CD4-positive, alpha-beta T cell treated with Interleukin-6 at 100 ng/mL for 8 hours (primary cell): ENCODE data around the gene RNF212B.
A peak's percentile ranks its signal among the peaks of the same experiment; 100 is the strongest.
"Not testable (repeated sequence)": the region's sequence is repeated elsewhere in the genome, so short reads cannot be mapped to it uniquely, and the experiment has no call there.

Experiments used
- DNase-seq: peaks from one replicate; pipeline ENCODE4 v3.0.0-alpha.2; 2020; ENCODE audit warnings: mixed read lengths, low spot score

Gene RNF212B

DNA sequence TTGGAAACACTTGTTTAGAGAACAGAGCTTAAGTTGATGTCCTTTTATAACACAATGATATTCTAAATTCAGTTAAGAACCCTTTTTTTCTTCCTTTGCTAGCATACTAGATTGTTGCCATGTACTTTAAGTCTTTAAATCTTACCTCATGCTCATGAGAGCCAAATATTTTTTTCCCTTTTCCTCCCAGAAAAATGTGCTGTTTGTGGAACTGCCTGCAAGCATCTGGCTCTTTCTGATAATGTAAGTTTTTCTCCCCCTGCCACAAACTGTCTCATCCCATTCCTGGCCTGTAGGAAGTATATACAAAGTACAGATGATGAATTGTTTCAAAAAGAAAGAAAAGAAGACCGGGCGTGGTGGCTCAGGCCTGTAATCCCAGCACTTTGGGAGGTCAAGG, 5.3 kb downstream of the RNF212B start:
- DNase-seq: no peak

DNA sequence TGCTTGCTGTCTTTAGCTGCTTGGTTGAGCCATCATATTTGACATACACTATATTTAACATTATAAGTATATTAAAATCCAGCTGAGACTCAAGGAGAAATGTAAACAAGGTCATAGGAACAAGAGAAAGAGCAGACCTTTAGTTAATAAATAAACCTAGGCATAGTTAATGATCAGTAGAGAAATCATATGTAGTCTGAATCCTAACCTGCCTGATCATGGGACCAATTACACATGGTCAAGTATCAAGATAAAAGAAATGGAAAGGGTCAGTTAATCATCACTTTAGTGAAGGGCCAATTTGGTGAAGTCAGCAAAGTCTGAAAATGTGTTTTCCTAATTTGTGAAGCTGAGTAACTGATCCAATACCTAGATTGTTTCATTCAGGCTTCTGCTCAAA, 7.5 kb downstream of the RNF212B start:
- no peak for DNase-seq

DNA sequence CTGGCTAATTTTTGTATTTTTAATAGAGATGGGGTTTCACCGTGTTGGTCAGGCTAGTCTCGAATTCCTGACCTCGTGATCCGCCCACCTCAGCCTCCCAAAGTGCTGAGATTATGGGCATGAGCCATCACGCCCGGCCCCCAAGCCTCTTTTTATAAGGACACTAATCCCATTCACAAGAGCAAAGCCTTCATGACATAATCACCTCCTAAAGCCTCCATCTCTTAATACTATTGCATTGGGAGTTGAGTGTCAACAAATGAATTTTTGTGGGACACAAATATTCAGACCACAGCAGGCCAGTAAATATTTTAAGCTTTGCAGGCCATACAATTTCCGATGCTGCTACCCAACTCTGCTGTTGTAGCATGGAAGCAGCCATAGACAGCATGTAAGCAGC, 10.9 kb downstream of the RNF212B start:
- no peak for DNase-seq

DNA sequence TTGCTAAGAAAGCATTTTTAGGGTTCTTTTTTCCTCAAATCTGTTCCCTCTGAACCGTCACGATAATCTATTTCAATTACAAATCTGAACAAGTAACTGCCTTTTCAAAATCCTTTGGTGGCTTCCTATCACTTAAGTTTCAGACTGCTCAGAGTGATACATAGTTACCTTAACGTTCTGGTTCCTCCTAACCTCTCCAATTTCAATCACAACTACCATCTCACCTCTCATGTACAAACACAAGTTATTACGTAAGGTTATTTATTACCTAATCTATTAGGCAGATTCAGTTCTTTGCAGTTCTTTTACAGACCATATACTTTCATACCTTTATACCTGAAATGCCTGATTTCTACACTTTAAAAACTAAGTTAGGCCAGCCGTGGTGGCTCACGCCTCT, 12.1 kb downstream of the RNF212B start:
- DNase-seq: no peak

DNA sequence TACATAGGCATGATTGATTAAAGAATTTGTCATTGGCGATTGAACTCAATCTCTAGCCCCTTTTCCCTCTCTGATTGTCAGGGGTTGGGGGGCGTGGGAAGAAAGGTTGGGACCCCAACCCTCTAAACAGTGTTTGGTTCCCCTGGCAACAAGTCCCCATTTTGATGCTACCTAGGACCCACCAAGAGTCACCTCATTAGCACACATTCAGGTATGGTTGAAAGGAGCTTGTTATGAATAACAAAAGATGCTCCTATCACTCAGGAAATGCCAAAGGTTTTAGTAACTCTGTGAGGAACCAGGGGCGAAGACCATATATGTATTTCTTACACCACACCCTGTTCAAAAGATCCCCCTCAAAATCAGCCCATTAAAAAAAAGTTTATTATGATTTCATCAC, 14.3 kb downstream of the RNF212B start:
- no peak for DNase-seq

DNA sequence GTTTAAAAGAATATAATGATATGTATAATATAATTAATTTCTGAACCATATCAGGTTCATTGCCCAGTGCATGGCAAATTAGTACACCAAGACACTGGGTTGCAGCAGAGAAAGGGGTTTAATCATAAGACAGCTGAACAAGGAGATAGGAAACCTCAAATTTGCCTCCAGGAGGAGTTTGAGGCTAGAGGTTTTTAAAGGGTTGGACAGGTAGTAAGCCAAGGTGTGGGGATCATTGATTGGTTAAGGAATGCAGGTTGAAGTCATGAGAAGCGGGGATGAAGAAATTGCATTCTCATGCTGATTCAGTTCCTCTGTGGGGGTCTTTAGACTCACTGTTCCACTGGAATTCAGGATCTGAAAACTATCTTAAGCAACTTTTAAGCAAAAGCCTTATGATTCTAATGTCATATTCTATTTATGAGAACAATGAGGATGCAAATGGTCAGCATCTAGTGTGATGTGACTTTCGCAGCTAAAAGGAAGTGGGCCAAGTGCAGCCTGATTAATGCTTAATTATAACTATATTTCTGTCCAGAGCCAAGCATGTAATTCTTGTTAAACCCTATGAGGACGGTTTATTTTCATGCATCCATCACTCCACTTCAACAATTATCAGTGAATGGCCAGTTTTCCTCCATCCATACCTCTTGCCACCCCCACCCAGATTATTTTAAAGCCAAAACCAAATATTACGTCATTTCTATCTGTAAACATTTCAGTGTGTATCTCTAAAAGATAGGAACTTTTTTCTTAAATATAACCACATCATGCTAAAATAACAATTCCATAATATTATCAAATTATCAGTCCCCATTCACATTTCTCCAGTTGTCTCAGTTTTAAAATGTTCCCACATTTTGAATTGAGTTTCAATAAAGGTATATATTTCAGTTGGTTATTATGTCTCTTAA, 14.9 kb downstream of the RNF212B start:
- DNase-seq: no peak

DNA sequence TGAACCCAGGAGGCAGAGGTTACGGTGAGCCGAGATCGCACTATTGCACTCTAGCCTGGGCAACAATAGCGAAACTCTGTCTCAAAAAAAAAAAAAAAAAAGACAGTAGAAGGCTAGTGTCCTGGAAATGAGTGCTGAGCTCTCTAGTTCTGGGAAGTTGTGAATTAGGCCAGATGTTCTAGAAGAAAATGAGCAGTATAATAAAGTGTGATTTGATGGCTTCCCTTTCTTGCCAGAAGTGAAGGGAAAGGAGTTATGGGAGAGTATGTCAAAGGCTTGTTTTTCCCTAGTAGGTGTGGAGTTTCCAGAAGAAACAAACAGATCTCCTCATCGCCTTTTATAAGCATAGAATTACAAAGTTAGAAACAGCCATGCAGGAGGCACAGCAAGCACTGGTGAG, 20.5 kb downstream of the RNF212B start:
- no peak for DNase-seq

DNA sequence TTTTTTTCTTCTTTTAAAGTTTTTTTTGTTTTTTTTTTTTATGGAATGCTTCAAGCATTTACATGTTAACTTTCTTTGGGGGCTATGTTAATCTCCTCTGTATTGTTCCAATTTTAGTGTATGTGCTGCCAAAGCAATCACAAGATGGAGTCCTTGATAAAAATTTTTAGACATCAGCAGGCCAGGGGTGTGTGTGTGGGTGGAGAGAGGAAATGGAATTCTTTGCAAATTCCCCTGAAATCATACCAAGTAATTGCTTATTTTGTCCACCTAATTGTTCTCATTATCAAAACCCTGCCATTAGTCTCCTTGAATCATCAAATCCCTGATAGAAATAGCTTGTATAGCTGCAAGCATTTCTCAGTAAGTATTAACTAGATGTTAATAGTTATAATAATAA, 21.7 kb downstream of the RNF212B start:
- DNase-seq: no peak

DNA sequence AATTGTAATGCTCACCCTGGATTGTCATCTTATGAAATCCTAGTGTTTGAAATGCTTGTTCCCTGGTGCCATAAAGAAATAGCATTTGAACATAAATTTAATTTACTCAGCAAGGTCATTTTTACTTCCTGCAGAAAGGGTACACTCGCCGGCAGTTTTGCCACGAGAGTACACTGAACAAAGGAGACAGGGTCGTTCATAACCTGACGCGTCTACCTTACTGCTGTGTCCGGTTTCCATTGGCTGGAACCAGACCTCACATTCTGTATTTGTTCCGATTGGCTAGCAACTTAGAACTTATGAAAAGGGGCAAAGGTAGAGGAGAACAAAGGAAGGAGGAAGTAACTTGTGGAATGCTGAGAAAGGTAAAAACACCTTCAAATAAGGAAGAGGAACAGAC, 23.1 kb downstream of the RNF212B start:
- DNase-seq: not testable (repeated sequence)

DNA sequence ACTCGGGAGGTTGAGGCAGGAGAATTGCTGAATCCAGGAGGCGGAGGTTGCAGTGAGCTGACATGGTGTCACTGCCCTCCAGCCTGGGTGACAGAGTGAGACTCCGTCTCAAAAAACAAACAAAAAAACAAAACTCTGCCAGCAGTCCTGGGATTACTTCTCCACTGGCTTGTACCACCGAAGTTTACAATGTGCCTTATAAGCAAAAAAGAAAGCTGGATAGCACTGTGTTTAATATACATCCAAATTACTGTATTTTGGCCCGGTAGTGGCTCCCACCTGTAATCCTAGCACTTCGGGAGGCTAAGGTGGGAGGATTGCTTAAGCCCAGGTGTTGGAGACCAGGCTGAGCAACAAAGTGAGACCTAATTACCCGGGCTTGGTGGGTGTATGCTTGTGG, 31.5 kb downstream of the RNF212B start:
- DNase-seq: no peak

DNA sequence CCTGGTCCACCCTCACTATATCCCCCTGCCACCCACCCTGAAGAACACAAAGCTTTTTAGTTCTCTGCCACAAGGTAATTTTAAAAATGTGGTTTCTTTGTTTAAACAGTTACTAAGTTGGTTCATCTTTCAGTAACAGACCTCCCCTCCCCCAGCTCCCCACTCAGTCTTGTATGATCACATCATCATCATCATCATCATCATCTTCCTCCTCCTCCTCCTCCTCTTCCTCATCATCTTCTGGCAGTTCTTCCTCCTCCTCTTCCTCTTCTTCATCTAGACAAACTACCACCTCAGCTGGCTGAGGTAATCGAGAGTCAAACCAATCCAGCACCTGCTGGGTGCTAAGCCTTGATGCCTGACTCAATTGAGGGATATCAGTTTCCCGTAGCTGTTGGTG, 37.7 kb downstream of the RNF212B start:
- DNase-seq: no peak

DNA sequence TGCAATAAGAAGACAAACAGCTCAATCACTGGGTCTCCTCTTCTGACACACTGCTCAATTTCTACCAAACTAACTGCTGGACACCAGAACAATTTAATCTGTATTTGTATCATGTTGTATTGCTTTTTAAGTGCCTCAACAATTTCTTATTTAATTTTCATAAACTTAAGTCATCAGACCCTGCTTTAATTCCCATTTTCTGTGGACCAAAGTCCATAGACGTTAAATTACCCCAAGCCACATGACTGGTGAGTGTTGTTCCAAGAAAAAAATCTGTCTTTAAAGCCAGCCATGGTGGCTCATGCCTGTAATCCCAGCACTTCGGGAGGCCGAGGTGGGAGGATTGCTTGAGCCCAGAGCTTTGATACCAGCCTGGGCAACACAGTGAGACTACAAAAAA, 39.5 kb downstream of the RNF212B start:
- DNase-seq: no peak

DNA sequence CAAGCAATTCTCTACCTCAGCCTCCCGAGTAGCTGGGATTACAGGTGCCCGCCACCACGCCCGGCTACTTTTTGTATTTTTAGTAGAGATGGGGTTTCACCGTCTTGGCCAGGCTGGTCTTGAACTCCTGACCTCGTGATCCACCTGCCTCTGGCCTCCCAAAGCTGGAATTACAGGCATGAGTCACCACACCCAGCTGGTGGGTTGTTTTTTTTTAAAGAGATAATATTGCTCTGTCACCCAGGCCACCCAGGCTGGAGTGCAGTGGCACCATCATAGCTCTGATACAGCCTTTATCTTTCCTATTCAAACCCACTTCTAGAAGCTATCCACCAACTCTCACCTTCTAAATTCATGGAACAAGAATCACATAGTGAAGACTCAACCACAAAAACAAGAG, 40.2 kb downstream of the RNF212B start:
- DNase-seq: not testable (repeated sequence)

DNA sequence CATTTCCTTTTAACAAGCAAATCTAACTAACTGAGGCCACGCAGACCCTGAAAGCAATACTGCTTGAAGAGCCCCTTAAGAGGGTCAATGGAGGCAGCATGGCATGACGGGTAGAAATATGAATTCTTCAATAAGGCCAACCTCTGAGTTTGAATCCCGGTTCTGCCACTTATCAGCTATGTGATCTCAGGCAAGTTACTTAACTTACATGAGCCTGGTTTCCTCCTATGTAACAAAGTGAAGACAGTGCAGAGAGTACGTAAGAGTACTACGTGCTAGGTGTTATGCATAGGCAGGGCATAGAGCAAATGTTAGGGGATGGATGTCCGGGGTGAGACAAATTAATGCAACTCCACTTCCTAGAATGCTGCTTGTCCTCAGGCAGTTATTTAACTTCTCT, 43.5 kb downstream of the RNF212B start:
- DNase-seq: no peak

DNA sequence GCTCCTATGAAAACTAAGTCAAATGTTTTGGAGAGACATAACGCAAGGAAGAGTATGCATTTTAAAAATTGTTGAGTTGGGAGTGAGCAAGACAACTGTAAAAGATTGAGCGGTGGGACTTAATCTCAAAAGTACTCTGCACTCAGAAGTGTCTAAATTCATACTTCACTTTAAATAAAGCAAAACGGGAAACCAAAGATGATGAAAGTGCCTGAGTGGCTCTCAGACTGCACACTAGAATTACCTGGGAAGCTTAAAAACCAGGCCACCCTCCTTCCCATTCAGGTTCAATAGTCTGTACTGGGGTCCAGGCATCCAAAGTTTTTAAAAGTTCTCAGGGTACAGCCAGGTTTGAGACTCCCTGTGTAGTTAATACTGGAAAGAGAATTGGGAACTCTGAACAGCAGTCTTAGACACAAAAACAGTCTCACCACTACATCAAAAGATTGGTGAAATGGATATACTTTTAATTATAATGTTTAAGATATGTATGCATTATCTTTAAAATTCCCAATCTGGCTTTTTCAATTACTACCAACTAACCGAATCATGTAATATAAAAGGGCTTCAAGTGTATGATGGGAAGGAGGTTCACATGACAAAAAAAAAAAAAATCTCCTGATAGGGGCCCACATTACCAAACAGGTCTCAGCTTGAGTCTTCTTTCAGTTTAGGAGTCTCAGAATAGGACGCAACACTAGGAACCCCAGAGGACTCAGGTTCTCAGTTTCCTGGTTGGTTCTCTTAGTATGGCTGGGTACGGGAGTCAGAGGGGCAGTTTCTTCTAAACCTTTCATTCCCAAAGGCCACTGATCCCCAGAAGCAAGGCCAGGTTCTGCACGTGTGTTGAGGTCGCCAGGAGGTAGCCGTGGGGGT, 47.2 kb downstream of the RNF212B start:
- DNase-seq: no peak

DNA sequence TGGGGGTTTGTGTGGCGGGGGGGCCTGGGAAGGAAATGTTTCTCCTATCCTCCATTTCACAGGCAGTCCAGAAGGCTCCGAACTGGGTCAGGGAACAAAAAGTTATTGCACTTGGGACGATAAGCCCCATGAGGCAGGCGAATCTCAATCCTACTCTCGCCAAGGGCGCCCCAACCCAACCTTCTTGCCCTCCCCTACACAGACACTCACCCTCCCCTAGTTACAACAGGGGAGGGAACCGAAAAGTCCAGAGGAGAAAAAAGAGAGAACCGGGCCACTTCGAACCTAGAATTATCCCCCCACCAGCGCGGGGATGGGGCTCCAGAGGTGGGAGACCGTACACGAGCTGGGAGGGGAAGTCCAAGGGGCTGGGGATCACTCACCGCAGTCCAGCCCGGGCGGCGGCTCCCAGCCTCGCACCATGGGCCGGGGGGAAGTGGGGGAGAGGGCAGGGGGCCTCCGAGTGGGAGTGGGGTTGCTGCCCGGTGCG, 47.8 kb downstream of the RNF212B start:
- DNase-seq: no peak

DNA sequence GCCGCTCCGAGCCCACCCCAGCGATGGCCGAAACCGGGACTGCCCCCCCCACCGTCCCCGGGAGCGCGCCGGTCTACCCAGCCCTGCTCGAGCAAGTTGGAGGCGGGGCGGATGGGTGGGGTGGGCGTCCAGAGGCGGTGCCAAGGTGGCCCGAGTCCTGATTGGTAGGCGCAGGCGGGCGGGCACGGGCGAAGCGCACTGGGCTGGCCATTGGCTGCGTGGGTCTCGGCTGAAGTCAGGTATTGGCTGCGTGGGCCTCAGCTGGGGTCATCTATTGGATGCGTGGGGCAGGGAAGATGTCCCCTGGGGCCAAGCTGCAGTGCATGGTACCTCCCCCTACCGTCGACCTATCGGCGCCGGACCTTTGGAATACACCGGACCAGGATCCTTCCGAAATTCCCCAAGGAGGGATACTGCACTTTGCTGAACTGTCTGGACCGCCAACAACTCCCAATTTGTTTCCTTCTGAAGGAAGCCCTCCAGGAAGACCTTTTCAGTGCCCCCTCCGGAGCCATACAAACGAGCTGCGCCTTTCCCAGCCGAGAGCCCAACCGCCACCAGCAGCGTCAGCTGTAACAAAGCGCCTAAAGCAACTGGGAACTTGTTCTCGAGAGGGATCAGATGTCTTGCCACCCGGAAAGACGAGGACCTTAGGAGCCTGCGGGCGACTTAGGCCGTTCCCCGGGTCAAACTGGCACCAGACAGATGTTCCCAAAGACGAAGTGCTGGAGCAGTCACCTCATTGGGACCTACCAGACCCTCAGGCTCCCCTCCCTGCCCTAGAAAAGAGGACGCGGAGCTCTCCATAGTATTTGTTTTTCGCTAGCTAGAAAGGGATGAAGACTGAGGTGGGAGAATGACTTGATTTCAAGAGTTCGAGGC, 48.5 kb downstream of the RNF212B start, which contains the start of gene HOMEZ:
Gene HOMEZ, minus strand, starts transcription at position 113 of the 882 bp plus-strand sequence. CDS start 180 bp downstream, outside the sequence.
- peak; percentile 96 for DNase-seq

DNA sequence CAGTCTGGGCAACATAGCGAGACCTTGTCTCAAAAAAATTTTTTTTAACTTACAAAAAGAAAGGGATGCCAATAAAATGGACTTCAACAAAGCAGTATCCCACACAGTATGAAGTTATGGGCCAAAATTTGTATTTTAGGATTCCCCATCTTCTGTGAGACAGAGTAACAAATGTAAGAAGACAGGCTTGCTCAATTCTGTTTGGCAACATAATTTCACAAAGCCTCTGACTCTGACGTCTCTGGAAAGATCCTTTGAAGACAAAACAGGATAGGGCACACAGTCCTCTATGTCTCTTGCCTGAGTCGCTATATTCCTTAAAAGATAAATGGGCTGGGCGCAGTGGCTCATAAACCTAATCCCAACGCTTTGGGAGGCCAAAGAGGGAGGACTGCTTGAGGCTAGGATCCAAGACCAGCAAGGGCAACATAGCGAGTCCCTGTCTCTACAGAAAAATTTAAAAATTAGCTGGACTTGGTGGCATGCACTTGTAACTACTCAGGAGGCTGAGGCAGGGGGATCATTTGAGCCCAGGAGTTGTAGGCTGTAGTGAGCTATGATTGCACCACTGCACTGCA, 49.3 kb downstream of the RNF212B start:
- no peak for DNase-seq

DNA sequence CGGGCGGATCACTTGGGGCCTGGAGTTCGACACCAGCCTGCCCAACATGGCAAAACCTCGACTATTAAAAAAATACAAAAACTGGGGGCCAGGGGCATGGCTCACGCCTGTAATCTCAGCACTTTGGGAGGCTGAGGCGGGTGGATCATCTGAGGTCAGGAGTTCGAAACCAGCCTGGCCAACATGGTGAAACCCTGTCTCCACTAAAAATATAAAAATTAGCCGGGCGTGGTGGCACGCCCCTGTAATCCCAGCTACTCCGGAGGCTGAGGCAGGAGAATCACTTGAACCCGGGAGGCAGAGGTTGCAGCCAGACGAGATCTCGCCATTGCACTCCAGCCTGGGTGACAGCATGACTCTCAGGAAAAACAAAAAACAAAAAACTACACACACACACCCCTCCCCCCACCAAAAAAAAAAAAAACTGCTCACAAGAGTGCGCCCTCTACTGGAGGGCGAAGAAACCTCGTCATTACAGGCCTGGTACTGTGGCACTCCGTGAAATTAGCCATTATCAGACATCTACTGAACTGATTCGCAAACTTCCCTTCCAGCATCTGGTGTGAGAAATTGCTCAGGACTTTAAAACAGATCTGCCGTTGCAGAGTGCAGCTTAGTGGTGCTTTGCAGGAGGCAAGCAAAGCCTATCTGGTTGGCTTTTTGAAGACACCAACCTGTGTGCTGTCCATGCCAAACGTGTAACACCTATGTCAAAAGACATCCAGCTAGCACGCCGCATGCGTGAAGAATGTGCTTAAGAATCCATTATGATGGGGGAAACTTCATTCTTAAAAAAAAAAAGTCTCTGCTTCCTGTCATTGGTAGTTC, 57.2 kb downstream of the RNF212B start:
- DNase-seq: peak; percentile 62

DNA sequence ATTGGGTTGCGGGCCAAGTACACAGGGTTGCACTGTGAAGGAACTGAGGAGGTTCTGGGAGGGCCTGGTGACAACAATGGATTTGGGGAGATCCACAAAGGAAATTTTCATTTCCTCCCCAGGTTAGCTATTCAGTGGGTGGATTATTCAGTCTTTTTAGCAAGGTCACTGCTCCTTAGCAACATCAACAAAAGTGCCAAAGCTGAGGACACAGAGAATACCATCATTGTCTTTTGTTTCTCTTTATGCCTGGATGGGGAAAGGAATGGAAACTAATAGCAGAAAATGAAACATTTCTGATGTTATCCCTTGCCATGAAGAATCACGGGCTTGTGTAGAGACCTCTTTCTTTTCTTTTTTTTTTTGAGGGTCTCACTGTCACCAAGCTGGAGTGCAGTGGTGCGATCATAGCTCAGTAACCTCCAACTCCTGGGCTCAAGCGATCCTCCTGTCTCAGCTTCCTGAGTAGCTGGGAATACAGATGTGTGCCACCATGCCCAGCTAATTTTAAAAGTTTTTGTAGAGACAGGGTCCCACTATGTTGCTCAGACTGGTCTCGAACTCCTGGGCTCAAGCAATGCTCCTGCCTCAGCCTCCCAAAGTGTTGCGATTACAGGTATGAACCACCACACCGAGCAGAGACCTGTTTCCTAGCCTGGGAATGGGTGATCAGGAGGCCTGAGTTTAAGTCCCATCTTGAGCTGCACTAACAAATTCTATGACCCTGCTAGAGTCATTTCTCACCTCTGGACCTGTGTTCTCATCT, 58.5 kb downstream of the RNF212B start:
- DNase-seq: no peak
